H9 (cell line): ENCODE results near the gene TAF11L12. TPM values are rescaled to one million over a fixed set of nuclear protein-coding genes. Genes with fewer than 3 reads are reported as not detected.

Source experiments
- DNase-seq: peaks from one replicate; pipeline ENCODE4 v3.0.0-alpha.2; 2017
- H2AFZ ChIP-seq: one replicate; pipeline ENCODE4 v1.6.1; 2013; ENCODE audit warnings: mild to moderate bottlenecking, low read length, control low read depth, moderate library complexity
- H2AK5ac ChIP-seq: 2 replicates; pipeline ENCODE4 v1.6.1; 2013; ENCODE audit warnings: low read length, control low read depth, mixed read lengths; ENCODE audit not compliant: insufficient read length
- H2BK120ac ChIP-seq: one replicate; pipeline ENCODE4 v1.6.1; 2013; ENCODE audit warnings: low read depth, mild to moderate bottlenecking, low read length, control low read depth, inconsistent platforms; ENCODE audit not compliant: poor library complexity, severe bottlenecking
- H2BK12ac ChIP-seq: 2 replicates; pipeline ENCODE4 v1.6.1; 2013; ENCODE audit warnings: low read length, control low read depth, mixed read lengths, low read depth; ENCODE audit not compliant: insufficient read length
- H2BK15ac ChIP-seq: 2 replicates; pipeline ENCODE4 v1.6.1; 2013; ENCODE audit warnings: low read depth, low read length, control low read depth
- H2BK20ac ChIP-seq: one replicate; pipeline ENCODE4 v1.6.1; 2013; ENCODE audit warnings: low read depth, mild to moderate bottlenecking, low read length, control low read depth, inconsistent platforms; ENCODE audit not compliant: poor library complexity, severe bottlenecking
- H2BK5ac ChIP-seq: 2 replicates; pipeline ENCODE4 v1.6.1; 2013; ENCODE audit warnings: low read length, control low read depth, mixed read lengths; ENCODE audit not compliant: insufficient read length
- H3K14ac ChIP-seq: 2 replicates; pipeline ENCODE4 v1.6.1; 2013; ENCODE audit warnings: low read length, control low read depth; ENCODE audit not compliant: insufficient read depth
- H3K18ac ChIP-seq: 2 replicates; pipeline ENCODE4 v1.6.1; 2013; ENCODE audit warnings: low read depth, mild to moderate bottlenecking, mixed read lengths, low read length, control low read depth; ENCODE audit not compliant: insufficient read length
- H3K23ac ChIP-seq: 2 replicates; pipeline ENCODE4 v1.6.1; 2013; ENCODE audit warnings: low read length, control low read depth, mixed read lengths, low read depth; ENCODE audit not compliant: insufficient read length
- H3K23me2 ChIP-seq: 2 replicates; pipeline ENCODE4 v1.6.1; 2013; ENCODE audit warnings: low read depth, mild to moderate bottlenecking, mixed read lengths, low read length, control low read depth; ENCODE audit not compliant: insufficient read length, poor library complexity, severe bottlenecking
- H3K27ac ChIP-seq: 2 replicates; pipeline ENCODE4 v1.5.1; 2013; ENCODE audit warnings: low read length, control low read depth, mixed read lengths, low read depth; ENCODE audit not compliant: insufficient read length
- H3K27me3 ChIP-seq: 2 replicates; pipeline ENCODE4 v1.6.1; 2013; ENCODE audit warnings: low read length, control low read depth, inconsistent platforms; ENCODE audit not compliant: insufficient read depth
- H3K4ac ChIP-seq: 2 replicates; pipeline ENCODE4 v1.6.1; 2013; ENCODE audit warnings: low read depth, mild to moderate bottlenecking, control low read depth, inconsistent platforms, low read length, moderate library complexity
- H3K4me1 ChIP-seq: 2 replicates; pipeline ENCODE4 v1.6.1; 2013; ENCODE audit warnings: low read length, control low read depth, inconsistent platforms; ENCODE audit not compliant: insufficient read depth
- H3K4me2 ChIP-seq: 2 replicates; pipeline ENCODE4 v1.6.1; 2013; ENCODE audit warnings: low read length, control low read depth, mixed read lengths; ENCODE audit not compliant: insufficient read length, insufficient read depth
- H3K56ac ChIP-seq: 2 replicates; pipeline ENCODE4 v1.6.1; 2013; ENCODE audit warnings: low read depth, mild to moderate bottlenecking, mixed read lengths, low read length, control low read depth; ENCODE audit not compliant: insufficient read length
- H3K79me1 ChIP-seq: 2 replicates; pipeline ENCODE4 v1.6.1; 2013; ENCODE audit warnings: low read depth, mild to moderate bottlenecking, moderate library complexity, low read length, control low read depth, inconsistent platforms; ENCODE audit not compliant: insufficient read depth, poor library complexity, severe bottlenecking
- H3K79me2 ChIP-seq: 2 replicates; pipeline ENCODE4 v1.6.1; 2013; ENCODE audit warnings: low read length, control low read depth, inconsistent platforms; ENCODE audit not compliant: insufficient read depth
- H3K9ac ChIP-seq: 2 replicates; pipeline ENCODE4 v1.6.1; 2013; ENCODE audit warnings: low read length, control low read depth, mixed read lengths; ENCODE audit not compliant: insufficient read length; ENCODE audit errors: extremely low read depth
- H3K9me3 ChIP-seq: one replicate; pipeline ENCODE4 v1.6.1; 2013; ENCODE audit warnings: low read depth, low read length, inconsistent platforms; ENCODE audit not compliant: control insufficient read depth
- H3T11ph ChIP-seq: one replicate; pipeline ENCODE4 v1.6.1; 2013; ENCODE audit warnings: mild to moderate bottlenecking, low read length, control low read depth, inconsistent platforms
- H4K20me1 ChIP-seq: one replicate; pipeline ENCODE4 v1.6.1; 2013; ENCODE audit not compliant: control insufficient read depth, insufficient read length, insufficient read depth
- H4K5ac ChIP-seq: 2 replicates; pipeline ENCODE4 v1.6.1; 2013; ENCODE audit warnings: low read depth, mild to moderate bottlenecking, mixed read lengths, low read length, control low read depth; ENCODE audit not compliant: insufficient read length
- H4K8ac ChIP-seq: replicated peaks from 2 replicates; pipeline ENCODE4 v1.6.1; 2013; ENCODE audit warnings: low read length, control low read depth, mixed read lengths, low read depth; ENCODE audit not compliant: insufficient read length
- H4K91ac ChIP-seq: 2 replicates; pipeline ENCODE4 v1.6.1; 2013; ENCODE audit warnings: low read depth, mild to moderate bottlenecking, moderate library complexity, mixed read lengths, low read length, control low read depth; ENCODE audit not compliant: insufficient read length
- H3K27ac Mint-ChIP-seq, 3 experiments: 2 replicates in 2 of 3; 3 replicates in 1 of 3; pipeline ENCODE4 v1.8.0; 2020 to 2021; ENCODE audit warnings: mixed read lengths in 3 of 3, mild to moderate bottlenecking in 1 of 3, moderate library complexity in 1 of 3
- H3K27me3 Mint-ChIP-seq: 2 replicates; pipeline ENCODE4 v1.8.0; 2021; ENCODE audit warnings: low read depth, mild to moderate bottlenecking, moderate library complexity, mixed read lengths
- H3K36me3 Mint-ChIP-seq, 3 experiments: 2 replicates in 2 of 3; 3 replicates in 1 of 3; pipeline ENCODE4 v1.8.0; 2020 to 2021; ENCODE audit warnings: low read depth in 3 of 3, mixed read lengths in 3 of 3; ENCODE audit not compliant: insufficient read depth in 1 of 3
- H3K4me1 Mint-ChIP-seq, 2 experiments: 2 replicates each; pipeline ENCODE4 v1.8.0; 2020; ENCODE audit warnings: mixed read lengths in 2 of 2
- H3K4me3 Mint-ChIP-seq, 2 experiments: 2 replicates in 1 of 2; 3 replicates in 1 of 2; pipeline ENCODE4 v1.8.0; 2020 to 2021; ENCODE audit warnings: mild to moderate bottlenecking in 2 of 2, mixed read lengths in 2 of 2, moderate library complexity in 1 of 2
- H3K9me3 Mint-ChIP-seq, 2 experiments: 2 replicates in 1 of 2; 3 replicates in 1 of 2; pipeline ENCODE4 v1.8.0; 2020; ENCODE audit warnings: mild to moderate bottlenecking in 2 of 2, mixed read lengths in 2 of 2, moderate library complexity in 1 of 2
- WGBS: extraction: QIAGEN DNeasy Blood & Tissue Kit; methylation state at CpG from one replicate; pipeline ENCODE4 v1.1.7; 2013; ENCODE audit warnings: missing lambda C conversion rate, low lambda C conversion rate, mixed read lengths; ENCODE audit not compliant: insufficient read length; ENCODE audit errors: extremely low coverage; 5-methylcytosine and 5-hydroxymethylcytosine counted together
- total RNA-seq: library from RNA; stranded (reverse); gene quantifications from 2 replicates; pipeline ENCODE4 v1.2.1, GENCODE V29; 2021
- TF ChIP-seq, protein P1 (sequence below): fragments of 200-600 bp; sonication (generic); conservative IDR thresholded peaks from 3 replicates; pipeline ENCODE4 v1.8.0; 2021; ENCODE audit warnings: antibody characterized with exemption, mild to moderate bottlenecking

The TAF11L12 gene
- total RNA-seq, 1 experiment from 2014 or later: not detected

DNA sequence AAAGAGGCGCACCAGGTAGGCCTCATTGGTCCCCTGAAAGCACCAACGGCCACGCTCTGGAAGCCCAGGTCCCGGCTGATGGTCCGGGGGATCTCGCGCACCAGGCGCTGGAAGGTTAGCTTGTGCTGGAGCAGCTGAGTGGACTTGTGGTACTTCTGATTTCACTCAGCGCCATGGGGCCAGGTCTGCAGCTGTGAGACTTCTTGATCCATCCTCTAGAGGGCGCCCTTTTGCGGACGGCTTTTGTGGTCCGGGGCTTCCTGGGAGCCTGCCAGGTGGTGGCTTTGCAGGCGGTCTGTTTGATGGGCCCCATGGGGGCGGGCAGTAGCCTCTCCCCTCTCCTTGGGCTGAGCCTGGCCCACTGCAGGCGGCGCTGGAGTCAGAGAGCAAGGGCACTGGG lies 10.4 kb downstream of the TAF11L12 start:
- H3K4me1 ChIP-seq: no peaks in the 10 kb centered on the region
- H3K14ac ChIP-seq: no peak overlapping the region
- H3K4me2 ChIP-seq: no peak overlapping the region
- H3K9ac ChIP-seq: no peak overlapping the region
- peak; percentile 84 for DNase-seq
- H2BK12ac ChIP-seq: no peak overlapping the region
- no peak overlapping the region for H4K91ac ChIP-seq
- Mint-ChIP-seq H3K27me3 (no peaks in the 10 kb centered on the region; the same call in 1 of the 2 replicates), H3K36me3 (no peaks in the 10 kb centered on the region), H3K27ac (no peak overlapping the region), H3K9me3 (no peaks in the 10 kb centered on the region; a peak in 1 of 5 replicates), H3K4me1 (no peaks in the 10 kb centered on the region), H3K4me3 (no peak overlapping the region)
- H3K4ac ChIP-seq: no peak overlapping the region
- H2BK5ac ChIP-seq: no peak overlapping the region
- no peak overlapping the region for H3K23ac ChIP-seq
- TF ChIP-seq, protein P1, sequence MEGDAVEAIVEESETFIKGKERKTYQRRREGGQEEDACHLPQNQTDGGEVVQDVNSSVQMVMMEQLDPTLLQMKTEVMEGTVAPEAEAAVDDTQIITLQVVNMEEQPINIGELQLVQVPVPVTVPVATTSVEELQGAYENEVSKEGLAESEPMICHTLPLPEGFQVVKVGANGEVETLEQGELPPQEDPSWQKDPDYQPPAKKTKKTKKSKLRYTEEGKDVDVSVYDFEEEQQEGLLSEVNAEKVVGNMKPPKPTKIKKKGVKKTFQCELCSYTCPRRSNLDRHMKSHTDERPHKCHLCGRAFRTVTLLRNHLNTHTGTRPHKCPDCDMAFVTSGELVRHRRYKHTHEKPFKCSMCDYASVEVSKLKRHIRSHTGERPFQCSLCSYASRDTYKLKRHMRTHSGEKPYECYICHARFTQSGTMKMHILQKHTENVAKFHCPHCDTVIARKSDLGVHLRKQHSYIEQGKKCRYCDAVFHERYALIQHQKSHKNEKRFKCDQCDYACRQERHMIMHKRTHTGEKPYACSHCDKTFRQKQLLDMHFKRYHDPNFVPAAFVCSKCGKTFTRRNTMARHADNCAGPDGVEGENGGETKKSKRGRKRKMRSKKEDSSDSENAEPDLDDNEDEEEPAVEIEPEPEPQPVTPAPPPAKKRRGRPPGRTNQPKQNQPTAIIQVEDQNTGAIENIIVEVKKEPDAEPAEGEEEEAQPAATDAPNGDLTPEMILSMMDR: peak; percentile 82
- H3K18ac ChIP-seq: no peak overlapping the region
- H3K56ac ChIP-seq: no peak overlapping the region
- no peak overlapping the region for H2BK15ac ChIP-seq
- no peak overlapping the region for H3T11ph ChIP-seq
- no peak overlapping the region for H4K5ac ChIP-seq
- H2AK5ac ChIP-seq: no peak overlapping the region
- no peaks in the 10 kb centered on the region for H3K23me2 ChIP-seq
- no peaks in the 10 kb centered on the region for H3K79me1 ChIP-seq
- H3K9me3 ChIP-seq: no peaks in the 10 kb centered on the region
- no peak overlapping the region for H2BK120ac ChIP-seq
- no CpG with 5 or more reads among the region's 17 CpGs for WGBS
- H3K79me2 ChIP-seq: no peaks in the 10 kb centered on the region
- no peaks in the 10 kb centered on the region for H3K27me3 ChIP-seq
- H3K27ac ChIP-seq: no peak overlapping the region
- H4K20me1 ChIP-seq: no peaks in the 10 kb centered on the region
- H2AFZ ChIP-seq: no peak overlapping the region
- no peak overlapping the region for H4K8ac ChIP-seq
- H2BK20ac ChIP-seq: no peak overlapping the region
